ENCODE data around the gene GOLGA6A. TPM values are rescaled to one million over a fixed set of nuclear protein-coding genes. Genes with fewer than 3 reads are reported as not detected.
A peak's percentile ranks its signal among the peaks of the same experiment; 100 is the strongest.

GOLGA6A gene
- total and polyA plus RNA-seq, 2 experiments from 2014 or later: 1.9 TPM; not detected in 1

GRCh38 chr15:74123658-74124057 is 41.3 kb upstream of the GOLGA6A start:
- no peak for TF ChIP-seq CTCF (IDR thresholded peaks at IDR 0.05; ENCODE audit: low read depth, low read length)

GRCh38 chr15:74123131-74123429 is 40.7 kb upstream of the GOLGA6A start:
- peak in 1 of 2 donors; percentile 60 for DNase-seq (ENCODE audit: low read depth in 1 of 2, low spot score in 1 of 2)
- TF ChIP-seq CTCF (IDR thresholded peaks at IDR 0.05; ENCODE audit: low read depth, low read length): no peak
- no peaks in the 10 kb centered on the region for H3K4me1 ChIP-seq (ENCODE audit: low read depth)
- H3K27ac ChIP-seq: no peak overlapping the region
- H3K9me3 ChIP-seq (ENCODE audit: low read depth): no peaks in the 10 kb centered on the region
- peaks cover 29% of the 10 kb centered on the region for H3K27me3 ChIP-seq
- no peaks in the 10 kb centered on the region for H3K36me3 ChIP-seq
- H3K4me3 ChIP-seq: no peak overlapping the region

More at GRCh38 chr15:74123658-74124057, 41.3 kb upstream of the GOLGA6A start:
- Histone ChIP-seq H3K4me1 (ENCODE audit: low read depth) (no peaks in the 10 kb centered on the region), H3K4me3 (no peak overlapping the region), H3K27me3 (peaks cover 34% of the 10 kb centered on the region), H3K36me3 (no peaks in the 10 kb centered on the region), H3K9me3 (ENCODE audit: low read depth) (no peaks in the 10 kb centered on the region), H3K27ac (no peak overlapping the region)
- DNase-seq (ENCODE audit: low read depth in 1 of 2, low spot score in 1 of 2): no peak

GRCh38 chr15:74122403-74123130 is 40.2 kb upstream of the GOLGA6A start:
- no peak overlapping the region for H3K27ac ChIP-seq

GRCh38 chr15:74121858-74122257 is 39.5 kb upstream of the GOLGA6A start:
- H3K27me3 ChIP-seq: peaks cover 17% of the 10 kb centered on the region
- H3K9me3 ChIP-seq (ENCODE audit: low read depth): no peaks in the 10 kb centered on the region
- no peak for TF ChIP-seq CTCF (IDR thresholded peaks at IDR 0.05; ENCODE audit: low read depth, low read length)
- H3K4me3 ChIP-seq: no peak overlapping the region
- no peak overlapping the region for H3K27ac ChIP-seq
- DNase-seq (ENCODE audit: low read depth in 1 of 2, low spot score in 1 of 2): no peak
- H3K36me3 ChIP-seq: no peaks in the 10 kb centered on the region
- H3K4me1 ChIP-seq (ENCODE audit: low read depth): no peaks in the 10 kb centered on the region

More at GRCh38 chr15:74122403-74123130, 40.2 kb upstream of the GOLGA6A start:
- Histone ChIP-seq H3K9me3 (ENCODE audit: low read depth) (no peaks in the 10 kb centered on the region), H3K4me3 (no peak overlapping the region), H3K36me3 (no peaks in the 10 kb centered on the region), H3K4me1 (ENCODE audit: low read depth) (no peaks in the 10 kb centered on the region), H3K27me3 (peaks cover 23% of the 10 kb centered on the region)
- DNase-seq (ENCODE audit: low read depth in 1 of 2, low spot score in 1 of 2): no peak
- TF ChIP-seq CTCF (IDR thresholded peaks at IDR 0.05; ENCODE audit: low read depth, low read length): no peak

GRCh38 chr15:74121039-74121438 is 38.7 kb upstream of the GOLGA6A start:
- Histone ChIP-seq H3K36me3 (no peaks in the 10 kb centered on the region), H3K4me3 (no peak overlapping the region), H3K27me3 (peaks cover 12% of the 10 kb centered on the region), H3K27ac (no peak overlapping the region), H3K9me3 (ENCODE audit: low read depth) (no peaks in the 10 kb centered on the region), H3K4me1 (ENCODE audit: low read depth) (no peaks in the 10 kb centered on the region)
- no peak for TF ChIP-seq CTCF (IDR thresholded peaks at IDR 0.05; ENCODE audit: low read depth, low read length)
- no peak for DNase-seq (ENCODE audit: low read depth in 1 of 2, low spot score in 1 of 2)
